Activated CD4-positive, CD25-positive, alpha-beta regulatory T cell (primary cell): ENCODE results near the gene EIF1B.

Source experiments
- DNase-seq, 4 experiments: peaks; one replicate each; lab custom pipeline; 2025; lab: John Stamatoyannopoulos, UW

The EIF1B gene

DNA sequence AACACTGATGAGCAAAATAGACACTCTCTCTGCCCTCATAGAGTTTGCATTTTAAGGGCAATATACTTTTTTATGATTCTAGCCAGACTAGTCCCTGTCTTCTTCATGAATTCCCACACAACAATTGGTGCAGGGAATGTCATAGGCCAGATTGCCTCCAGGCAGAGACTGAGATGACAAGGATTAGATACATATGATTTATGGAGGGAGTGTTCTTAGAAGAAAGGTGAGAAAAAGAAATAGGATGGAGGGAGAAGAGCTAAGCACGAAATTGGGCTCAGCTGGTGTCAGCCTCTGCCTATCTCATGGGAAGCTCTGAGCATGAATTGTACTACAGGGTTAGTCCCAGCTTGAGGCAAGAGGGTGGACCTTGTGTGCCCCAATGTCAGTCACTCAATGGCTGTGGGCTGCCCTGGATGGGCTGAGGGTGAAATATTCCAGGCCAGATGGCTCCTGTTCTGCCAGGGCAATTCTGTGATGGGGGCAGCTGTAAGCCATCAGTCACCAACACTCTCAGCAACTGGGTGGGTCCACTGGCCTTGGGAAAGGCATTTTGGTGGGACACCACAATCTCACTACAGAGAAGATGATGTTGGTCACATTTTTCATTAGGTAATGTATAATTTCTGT, 31.1 kb downstream of the EIF1B start:
- DNase-seq: no peak

DNA sequence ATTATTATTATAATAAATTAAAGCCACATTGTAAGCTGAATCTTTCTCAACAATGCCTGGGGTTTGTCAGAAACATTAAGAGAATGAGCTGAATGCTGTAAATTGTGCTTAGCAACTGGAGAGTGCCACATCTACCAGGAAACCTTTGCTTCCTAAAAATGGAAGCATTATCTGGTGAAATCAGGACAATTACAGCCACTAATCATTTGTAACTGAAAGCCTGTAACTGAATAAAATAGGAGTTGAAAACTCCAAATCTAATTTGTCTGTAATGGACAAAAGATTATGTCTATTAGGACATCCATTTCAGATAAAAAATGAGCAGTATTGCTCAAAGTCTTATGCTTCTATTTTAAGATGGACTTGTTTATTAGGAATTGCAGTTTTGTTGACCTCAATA, 32.2 kb downstream of the EIF1B start:
- DNase-seq: no peak

DNA sequence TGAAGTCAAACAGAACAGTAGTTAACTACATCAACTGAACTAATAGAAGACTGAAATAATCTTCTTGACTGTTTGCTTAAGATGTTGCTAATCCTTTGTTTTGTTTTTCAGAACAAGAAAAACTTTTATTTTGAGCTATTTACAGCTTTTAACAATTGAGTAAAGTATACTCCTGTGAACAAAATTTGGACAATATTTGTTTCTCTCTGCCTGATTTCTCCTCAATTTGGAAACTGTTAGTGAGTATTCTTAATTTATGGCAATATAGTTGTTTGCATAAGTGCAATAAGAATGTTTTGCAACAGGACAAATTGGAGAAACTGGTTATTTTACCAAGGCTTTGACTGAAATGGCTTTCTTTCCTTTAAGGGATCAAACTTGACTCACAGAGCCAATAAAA, 41.0 kb downstream of the EIF1B start:
- no peak for DNase-seq

DNA sequence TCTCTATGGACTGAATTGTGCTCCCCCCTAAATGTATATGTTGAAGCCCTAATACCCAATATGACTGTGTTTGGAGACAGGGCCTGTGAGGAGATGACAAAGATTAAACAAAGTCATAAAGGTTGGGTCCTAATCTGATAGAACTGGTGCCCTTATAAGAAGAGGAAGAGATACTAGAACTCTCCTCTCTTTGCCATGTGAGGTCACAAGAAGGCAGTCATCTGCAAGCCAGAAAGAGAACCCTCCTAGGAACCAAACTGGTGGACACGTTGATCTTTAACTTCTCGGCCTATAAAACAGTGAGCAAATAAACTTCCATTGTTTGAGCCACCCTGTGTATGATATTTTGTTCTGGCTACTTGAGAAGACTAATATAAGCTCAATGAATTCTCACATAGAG, 45.9 kb downstream of the EIF1B start:
- DNase-seq: no peak

DNA sequence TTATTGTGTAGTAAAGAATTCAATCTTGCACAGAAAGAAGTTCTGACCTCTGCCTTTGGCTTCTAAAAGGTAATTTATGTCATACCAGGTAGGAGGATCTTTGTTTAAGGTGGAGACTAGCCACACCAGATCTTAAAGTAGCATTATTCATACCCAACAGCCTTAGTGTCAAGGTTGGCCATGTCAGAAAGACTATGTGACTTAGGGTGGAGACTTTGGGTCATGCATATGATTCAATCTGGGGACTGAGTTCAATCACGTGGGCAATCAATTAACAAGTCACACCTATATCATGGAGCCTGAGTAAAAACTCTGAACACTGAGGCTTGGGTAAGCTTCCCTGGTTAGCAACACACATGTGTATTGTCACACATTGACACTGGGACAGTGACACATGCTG, 48.9 kb downstream of the EIF1B start:
- no peak for DNase-seq
